Measurements from ENCODE around the gene SLC24A3. TPM values are rescaled to one million over a fixed set of nuclear protein-coding genes. Genes with fewer than 3 reads are reported as not detected.

SLC24A3 gene
- total RNA-seq, 1 experiment from 2014 or later, result not detected

DNA sequence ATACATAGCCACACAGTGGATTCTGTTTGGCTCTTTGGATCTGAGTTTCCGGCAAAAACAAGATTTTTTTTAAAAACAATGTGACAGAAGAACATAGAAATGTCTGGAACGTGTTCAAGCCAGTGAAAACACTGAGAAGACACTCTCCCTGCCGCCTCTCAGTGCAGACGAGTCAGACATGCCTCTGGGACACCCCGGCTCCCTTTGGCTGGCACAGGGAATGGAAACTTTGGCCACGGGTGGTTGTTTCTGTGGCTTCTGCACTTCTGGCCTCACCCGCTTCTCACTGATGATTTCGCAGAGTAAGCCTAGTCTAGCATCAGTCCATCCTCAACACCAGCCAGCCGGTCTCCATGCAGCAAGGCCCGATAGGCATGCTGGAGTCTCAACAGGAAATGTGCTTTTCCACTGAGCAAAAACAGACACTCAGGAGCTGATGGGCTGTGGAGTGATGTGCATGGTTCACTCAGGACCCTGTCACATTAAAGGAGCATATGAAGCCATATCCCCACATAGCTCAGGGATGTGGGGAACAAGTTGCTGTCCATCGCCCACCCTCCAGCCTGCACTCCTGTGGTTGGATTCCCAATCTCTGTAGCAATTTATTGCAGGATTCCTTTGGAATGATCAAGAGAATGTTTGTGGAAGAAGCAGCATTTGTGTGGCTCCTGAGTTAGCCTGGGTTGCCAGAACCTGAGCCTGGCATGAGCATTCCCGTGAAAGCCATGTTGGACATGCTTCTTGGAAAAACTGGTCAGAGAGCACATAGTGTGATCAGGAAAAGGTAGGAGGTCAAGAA, 283.7 kb downstream of the SLC24A3 start:
- CTCF ChIA-PET, result no interaction called here
- DNase-seq (ENCODE audit: low read depth, low spot score) (no peak), ATAC-seq (no peak)
- no peaks in the 10 kb centered on the region for H3K27me3 ChIP-seq (ENCODE audit: control insufficient read depth, insufficient read depth, low read length)
- intact Hi-C loops (cut with micrococcal nuclease; ENCODE audit: unreplicated experiment) (no loop called here), in situ Hi-C loops (cut with HindIII; ENCODE audit: low pct_unique_long_range_greater_than_20kb, low sequenced_read_pairs) (no loop called here)
- POLR2A ChIA-PET, result no interaction called here
- H3K9me3 ChIP-seq (ENCODE audit: control insufficient read depth, insufficient read depth, low read depth, low read length), result no peaks in the 10 kb centered on the region
- no peak overlapping the region for H3K27ac ChIP-seq (ENCODE audit: low read length)
- TF ChIP-seq, protein P1, sequence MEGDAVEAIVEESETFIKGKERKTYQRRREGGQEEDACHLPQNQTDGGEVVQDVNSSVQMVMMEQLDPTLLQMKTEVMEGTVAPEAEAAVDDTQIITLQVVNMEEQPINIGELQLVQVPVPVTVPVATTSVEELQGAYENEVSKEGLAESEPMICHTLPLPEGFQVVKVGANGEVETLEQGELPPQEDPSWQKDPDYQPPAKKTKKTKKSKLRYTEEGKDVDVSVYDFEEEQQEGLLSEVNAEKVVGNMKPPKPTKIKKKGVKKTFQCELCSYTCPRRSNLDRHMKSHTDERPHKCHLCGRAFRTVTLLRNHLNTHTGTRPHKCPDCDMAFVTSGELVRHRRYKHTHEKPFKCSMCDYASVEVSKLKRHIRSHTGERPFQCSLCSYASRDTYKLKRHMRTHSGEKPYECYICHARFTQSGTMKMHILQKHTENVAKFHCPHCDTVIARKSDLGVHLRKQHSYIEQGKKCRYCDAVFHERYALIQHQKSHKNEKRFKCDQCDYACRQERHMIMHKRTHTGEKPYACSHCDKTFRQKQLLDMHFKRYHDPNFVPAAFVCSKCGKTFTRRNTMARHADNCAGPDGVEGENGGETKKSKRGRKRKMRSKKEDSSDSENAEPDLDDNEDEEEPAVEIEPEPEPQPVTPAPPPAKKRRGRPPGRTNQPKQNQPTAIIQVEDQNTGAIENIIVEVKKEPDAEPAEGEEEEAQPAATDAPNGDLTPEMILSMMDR (IDR thresholded peaks at IDR 0.05), result no peak
- no peak for TF ChIP-seq SIN3A (IDR thresholded peaks at IDR 0.05; ENCODE audit: borderline replicate concordance, insufficient read depth, low read depth, low read length)
- TF ChIP-seq, protein P2, sequence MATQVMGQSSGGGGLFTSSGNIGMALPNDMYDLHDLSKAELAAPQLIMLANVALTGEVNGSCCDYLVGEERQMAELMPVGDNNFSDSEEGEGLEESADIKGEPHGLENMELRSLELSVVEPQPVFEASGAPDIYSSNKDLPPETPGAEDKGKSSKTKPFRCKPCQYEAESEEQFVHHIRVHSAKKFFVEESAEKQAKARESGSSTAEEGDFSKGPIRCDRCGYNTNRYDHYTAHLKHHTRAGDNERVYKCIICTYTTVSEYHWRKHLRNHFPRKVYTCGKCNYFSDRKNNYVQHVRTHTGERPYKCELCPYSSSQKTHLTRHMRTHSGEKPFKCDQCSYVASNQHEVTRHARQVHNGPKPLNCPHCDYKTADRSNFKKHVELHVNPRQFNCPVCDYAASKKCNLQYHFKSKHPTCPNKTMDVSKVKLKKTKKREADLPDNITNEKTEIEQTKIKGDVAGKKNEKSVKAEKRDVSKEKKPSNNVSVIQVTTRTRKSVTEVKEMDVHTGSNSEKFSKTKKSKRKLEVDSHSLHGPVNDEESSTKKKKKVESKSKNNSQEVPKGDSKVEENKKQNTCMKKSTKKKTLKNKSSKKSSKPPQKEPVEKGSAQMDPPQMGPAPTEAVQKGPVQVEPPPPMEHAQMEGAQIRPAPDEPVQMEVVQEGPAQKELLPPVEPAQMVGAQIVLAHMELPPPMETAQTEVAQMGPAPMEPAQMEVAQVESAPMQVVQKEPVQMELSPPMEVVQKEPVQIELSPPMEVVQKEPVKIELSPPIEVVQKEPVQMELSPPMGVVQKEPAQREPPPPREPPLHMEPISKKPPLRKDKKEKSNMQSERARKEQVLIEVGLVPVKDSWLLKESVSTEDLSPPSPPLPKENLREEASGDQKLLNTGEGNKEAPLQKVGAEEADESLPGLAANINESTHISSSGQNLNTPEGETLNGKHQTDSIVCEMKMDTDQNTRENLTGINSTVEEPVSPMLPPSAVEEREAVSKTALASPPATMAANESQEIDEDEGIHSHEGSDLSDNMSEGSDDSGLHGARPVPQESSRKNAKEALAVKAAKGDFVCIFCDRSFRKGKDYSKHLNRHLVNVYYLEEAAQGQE (IDR thresholded peaks at IDR 0.05; ENCODE audit: insufficient read depth in 1 of 2, low read depth in 2 of 2, low read length in 1 of 2), result no peak
- H3K4me1 ChIP-seq (ENCODE audit: control insufficient read depth, insufficient read depth, low read length), result no peaks in the 10 kb centered on the region
- no TSS peak for BruUV-seq (replicated peaks)
- no peaks in the 10 kb centered on the region for H3K36me3 ChIP-seq (ENCODE audit: control insufficient read depth, insufficient read depth, low read length)
- H3K4me3 ChIP-seq (ENCODE audit: low read depth in 2 of 2, low read length in 2 of 2), result no peak overlapping the region

DNA sequence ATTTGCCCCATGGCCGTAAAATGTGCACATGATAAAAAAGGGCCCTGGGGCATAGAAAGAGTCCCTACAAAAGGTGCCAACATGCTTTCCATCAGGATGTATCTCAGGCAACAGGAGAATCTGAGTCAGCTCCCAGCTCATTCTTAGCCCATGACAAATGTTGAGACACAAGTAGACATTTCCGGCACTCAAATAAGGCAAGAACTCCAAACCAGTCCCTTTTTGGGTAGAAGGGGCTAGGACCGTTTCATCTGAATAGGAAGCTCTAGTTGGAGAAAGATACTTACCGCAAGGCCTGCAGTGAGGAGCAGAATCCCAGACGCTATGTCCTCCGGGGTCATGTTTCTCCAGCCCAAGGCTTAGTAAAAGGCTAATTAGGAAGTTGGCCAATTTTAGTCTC, 284.6 kb downstream of the SLC24A3 start:
- H3K9me3 ChIP-seq (ENCODE audit: control insufficient read depth, insufficient read depth, low read depth, low read length), result no peaks in the 10 kb centered on the region
- intact Hi-C loops (cut with micrococcal nuclease; ENCODE audit: unreplicated experiment), result no loop called here
- POLR2A ChIA-PET, result no interaction called here
- CTCF ChIA-PET, result no interaction called here
- no peak for TF ChIP-seq TCF7L2 (IDR thresholded peaks at IDR 0.05; ENCODE audit: low read depth, low read length)
- TF ChIP-seq POLR2AphosphoS5 (IDR thresholded peaks at IDR 0.05; ENCODE audit: low read depth, low read length), result no peak
- TF ChIP-seq, protein P2 (IDR thresholded peaks at IDR 0.05; ENCODE audit: insufficient read depth in 1 of 2, low read depth in 2 of 2, low read length in 1 of 2), result no peak
- in situ Hi-C loops (cut with HindIII; ENCODE audit: low pct_unique_long_range_greater_than_20kb, low sequenced_read_pairs), result no loop called here
- no TSS peak for BruUV-seq (replicated peaks)
- H3K36me3 ChIP-seq (ENCODE audit: control insufficient read depth, insufficient read depth, low read length), result no peaks in the 10 kb centered on the region
- no peak for ATAC-seq
- no peaks in the 10 kb centered on the region for H3K4me1 ChIP-seq (ENCODE audit: control insufficient read depth, insufficient read depth, low read length)
- DNase-seq (ENCODE audit: low read depth, low spot score), result no peak
- no peaks in the 10 kb centered on the region for H3K27me3 ChIP-seq (ENCODE audit: control insufficient read depth, insufficient read depth, low read length)
- H3K4me3 ChIP-seq (ENCODE audit: low read depth in 2 of 2, low read length in 2 of 2), result no peak overlapping the region
- H3K27ac ChIP-seq (ENCODE audit: low read length), result no peak overlapping the region

Data from Panc1 (cell line).